Measurements from ENCODE around the gene NUPR1. TPM values are rescaled to one million over a fixed set of nuclear protein-coding genes. Genes with fewer than 3 reads are reported as not detected.

NUPR1 gene
- total RNA-seq, 1 donor from 2014 or later: 3.8 TPM

GRCh38 chr16:28496844-28497243 lies 41.9 kb downstream of the NUPR1 start:
- no peaks in the 10 kb centered on the region for H3K79me2 ChIP-seq (ENCODE audit: insufficient read depth, low read length)
- H3K36me3 Mint-ChIP-seq (ENCODE audit: low read depth, unreplicated experiment): no peaks in the 10 kb centered on the region
- H3K9ac ChIP-seq (ENCODE audit: low read length): no peak overlapping the region
- no peak for FAIRE-seq
- no peaks in the 10 kb centered on the region for H3K9me3 Mint-ChIP-seq (ENCODE audit: unreplicated experiment)
- H3K27me3 Mint-ChIP-seq (ENCODE audit: low read depth, unreplicated experiment): peaks cover 41% of the 10 kb centered on the region
- no peaks in the 10 kb centered on the region for H3K36me3 ChIP-seq (ENCODE audit: insufficient read depth, low read length)
- no peak overlapping the region for H3K4me2 ChIP-seq (ENCODE audit: low read length)
- no peak for TF ChIP-seq EZH2 (IDR thresholded peaks at IDR 0.05; ENCODE audit: insufficient read depth, low read length)
- no peak for TF ChIP-seq CTCF (IDR thresholded peaks at IDR 0.05; ENCODE audit: insufficient read depth, low read depth, low read length)
- no peaks in the 10 kb centered on the region for H3K27me3 ChIP-seq (ENCODE audit: insufficient read depth, low read length)
- no peak overlapping the region for H3K4me3 Mint-ChIP-seq (ENCODE audit: unreplicated experiment)
- H2AFZ ChIP-seq (ENCODE audit: low read depth, low read length): no peak overlapping the region
- H3K9me3 ChIP-seq (ENCODE audit: insufficient read depth, low read depth, low read length): no peaks in the 10 kb centered on the region
- no peak overlapping the region for H3K4me3 ChIP-seq (ENCODE audit: insufficient read depth, low read depth, low read length)
- H3K27ac Mint-ChIP-seq (ENCODE audit: unreplicated experiment): no peak overlapping the region
- no peak overlapping the region for H3K27ac ChIP-seq (ENCODE audit: low read depth, low read length)
- no peaks in the 10 kb centered on the region for H3K4me1 ChIP-seq (ENCODE audit: insufficient read depth, low read length)
- H3K4me1 Mint-ChIP-seq (ENCODE audit: low read depth, unreplicated experiment): peaks cover 8% of the 10 kb centered on the region
- no peaks in the 10 kb centered on the region for H4K20me1 ChIP-seq (ENCODE audit: insufficient read depth, low read length)
- DNase-seq (ENCODE audit: low read depth): no peak

- peak overlapping the region; percentile 41 for H3K27ac Mint-ChIP-seq (ENCODE audit: unreplicated experiment)
- no peak overlapping the region for H2AFZ ChIP-seq (ENCODE audit: low read depth, low read length)
- H3K27ac ChIP-seq (ENCODE audit: low read depth, low read length): no peak overlapping the region
- no peaks in the 10 kb centered on the region for H3K9me3 ChIP-seq (ENCODE audit: insufficient read depth, low read depth, low read length)
- H3K36me3 Mint-ChIP-seq (ENCODE audit: low read depth, unreplicated experiment): no peaks in the 10 kb centered on the region
- H3K27me3 ChIP-seq (ENCODE audit: insufficient read depth, low read length): no peaks in the 10 kb centered on the region
- H3K4me3 Mint-ChIP-seq (ENCODE audit: unreplicated experiment): peak overlapping the region; percentile 20
- peaks cover 6% of the 10 kb centered on the region for H3K79me2 ChIP-seq (ENCODE audit: insufficient read depth, low read length)
- H3K9me3 Mint-ChIP-seq (ENCODE audit: unreplicated experiment): no peaks in the 10 kb centered on the region
- TF ChIP-seq EZH2 (IDR thresholded peaks at IDR 0.05; ENCODE audit: insufficient read depth, low read length): no peak
- no peaks in the 10 kb centered on the region for H3K36me3 ChIP-seq (ENCODE audit: insufficient read depth, low read length)
- no peak overlapping the region for H3K4me2 ChIP-seq (ENCODE audit: low read length)
- H4K20me1 ChIP-seq (ENCODE audit: insufficient read depth, low read length): no peaks in the 10 kb centered on the region
- no peak for DNase-seq (ENCODE audit: low read depth)
- no peak overlapping the region for H3K9ac ChIP-seq (ENCODE audit: low read length)
- H3K4me3 ChIP-seq (ENCODE audit: insufficient read depth, low read depth, low read length): no peak overlapping the region
- peaks cover 8% of the 10 kb centered on the region for H3K4me1 Mint-ChIP-seq (ENCODE audit: low read depth, unreplicated experiment)
- peaks cover 41% of the 10 kb centered on the region for H3K27me3 Mint-ChIP-seq (ENCODE audit: low read depth, unreplicated experiment)
- H3K4me1 ChIP-seq (ENCODE audit: insufficient read depth, low read length): no peaks in the 10 kb centered on the region
- no peak for FAIRE-seq
These were observed 42.7 kb downstream of the NUPR1 start for GRCh38 chr16:28495795-28496749.

- peaks cover 37% of the 10 kb centered on the region for H3K27me3 Mint-ChIP-seq (ENCODE audit: low read depth, unreplicated experiment)
- H3K27ac Mint-ChIP-seq (ENCODE audit: unreplicated experiment): no peak overlapping the region
- H3K4me1 ChIP-seq (ENCODE audit: insufficient read depth, low read length): no peaks in the 10 kb centered on the region
- no peak overlapping the region for H3K9ac ChIP-seq (ENCODE audit: low read length)
- no peak for FAIRE-seq
- H3K79me2 ChIP-seq (ENCODE audit: insufficient read depth, low read length): peaks cover 7% of the 10 kb centered on the region
- DNase-seq (ENCODE audit: low read depth): no peak
- no peak overlapping the region for H2AFZ ChIP-seq (ENCODE audit: low read depth, low read length)
- TF ChIP-seq EZH2 (IDR thresholded peaks at IDR 0.05; ENCODE audit: insufficient read depth, low read length): no peak
- TF ChIP-seq CTCF (IDR thresholded peaks at IDR 0.05; ENCODE audit: insufficient read depth, low read depth, low read length): no peak
- H3K27me3 ChIP-seq (ENCODE audit: insufficient read depth, low read length): no peaks in the 10 kb centered on the region
- H3K27ac ChIP-seq (ENCODE audit: low read depth, low read length): no peak overlapping the region
- no peaks in the 10 kb centered on the region for H4K20me1 ChIP-seq (ENCODE audit: insufficient read depth, low read length)
- H3K4me1 Mint-ChIP-seq (ENCODE audit: low read depth, unreplicated experiment): peaks cover 5% of the 10 kb centered on the region
- no peaks in the 10 kb centered on the region for H3K36me3 Mint-ChIP-seq (ENCODE audit: low read depth, unreplicated experiment)
- H3K9me3 Mint-ChIP-seq (ENCODE audit: unreplicated experiment): no peaks in the 10 kb centered on the region
- no peaks in the 10 kb centered on the region for H3K9me3 ChIP-seq (ENCODE audit: insufficient read depth, low read depth, low read length)
- no peak overlapping the region for H3K4me3 ChIP-seq (ENCODE audit: insufficient read depth, low read depth, low read length)
- no peak overlapping the region for H3K4me2 ChIP-seq (ENCODE audit: low read length)
- H3K4me3 Mint-ChIP-seq (ENCODE audit: unreplicated experiment): peak overlapping the region; percentile 34
- H3K36me3 ChIP-seq (ENCODE audit: insufficient read depth, low read length): no peaks in the 10 kb centered on the region
These were observed 43.5 kb downstream of the NUPR1 start for GRCh38 chr16:28495098-28495793.
